ENCODE measurements around the gene KIAA0753.

- TF ChIP-seq POLR2A (IDR thresholded peaks at IDR 0.05; ENCODE audit: low read depth, low read length) (no peak), PAX5 (IDR thresholded peaks at IDR 0.05; ENCODE audit: insufficient read depth, low read length, severe bottlenecking) (no peak), POLR2AphosphoS5 (IDR thresholded peaks at IDR 0.05; ENCODE audit: low read depth, low read length) (no peak), TAF1 (IDR thresholded peaks at IDR 0.05; ENCODE audit: low read depth, low read length) (no peak)
Measured at GRCh38 chr17:6589266-6589946, 51.1 kb downstream of the KIAA0753 start.

All from GM12891 (cell line).